ENCODE data around the gene RARB. TPM values are rescaled to one million over a fixed set of nuclear protein-coding genes. Genes with fewer than 3 reads are reported as not detected.

RARB gene
- total RNA-seq, 1 experiment from 2014 or later, result not detected

GRCh38 chr3:25424614-25425013 is 3.4 kb upstream of the RARB start:
- BruUV-seq (replicated peaks), result no TSS peak
- H3F3A ChIP-seq (ENCODE audit: low read length, unreplicated experiment), result no peaks in the 10 kb centered on the region
- intact Hi-C loops (cut with micrococcal nuclease), result no loop called here
- ChIA-PET POLR2A (ENCODE audit: unreplicated experiment) (no interaction called here), CTCF (no interaction called here)
- H2AFZ ChIP-seq (ENCODE audit: low read length), result no peak overlapping the region
- peaks cover 57% of the 10 kb centered on the region for H3K27me3 ChIP-seq (ENCODE audit: low read length)
- ATAC-seq (no peak), DNase-seq (peak; percentile 40)
- H3K4me2 ChIP-seq (ENCODE audit: low read length), result peak overlapping the region; percentile 32; the same call in 1 of the 2 replicates
- H3K9ac ChIP-seq (ENCODE audit: low read length), result no peak overlapping the region
- H3K36me3 ChIP-seq (ENCODE audit: low read depth, low read length), result no peaks in the 10 kb centered on the region
- H3K9me3 ChIP-seq (ENCODE audit: low read length), result no peaks in the 10 kb centered on the region
- no peak overlapping the region for H3K27ac ChIP-seq (ENCODE audit: low read length)
- no peak overlapping the region for H3K4me3 ChIP-seq (ENCODE audit: low read length)
- H3K4me1 ChIP-seq (ENCODE audit: insufficient read depth, low read length), result 0 out of 2 replicates have a peak, but pooled peaks cover 7% of the 10 kb centered on the region
- H3K79me2 ChIP-seq (ENCODE audit: low read length), result no peaks in the 10 kb centered on the region
- no peaks in the 10 kb centered on the region for H3K9me2 ChIP-seq (replicated peaks; ENCODE audit: low read length)
- TF ChIP-seq CTCF (conservative IDR thresholded peaks at IDR 0.05; ENCODE audit: low read depth, low read length) (no peak), EZH2 (IDR thresholded peaks at IDR 0.05; ENCODE audit: low read length, unreplicated experiment) (no peak), EZH2phosphoT487 (IDR thresholded peaks at IDR 0.05; ENCODE audit: borderline replicate concordance, low read length) (no peak)
- no peaks in the 10 kb centered on the region for H4K20me1 ChIP-seq (ENCODE audit: low read length)

GRCh38 chr3:25426408-25426807 is 1.7 kb upstream of the RARB start:
- Histone ChIP-seq H3K4me1 (ENCODE audit: insufficient read depth, low read length) (0 out of 2 replicates have a peak, but pooled peaks cover 7% of the 10 kb centered on the region), H3K9me2 (replicated peaks; ENCODE audit: low read length) (no peaks in the 10 kb centered on the region), H3K79me2 (ENCODE audit: low read length) (no peaks in the 10 kb centered on the region), H3K36me3 (ENCODE audit: low read depth, low read length) (no peaks in the 10 kb centered on the region), H2AFZ (ENCODE audit: low read length) (no peak overlapping the region), H3K4me2 (ENCODE audit: low read length) (no peak overlapping the region), H3K27ac (ENCODE audit: low read length) (no peak overlapping the region), H3K4me3 (ENCODE audit: low read length) (no peak overlapping the region), H4K20me1 (ENCODE audit: low read length) (no peaks in the 10 kb centered on the region), H3K9ac (ENCODE audit: low read length) (no peak overlapping the region), H3K27me3 (ENCODE audit: low read length) (peaks cover 74% of the 10 kb centered on the region), H3F3A (ENCODE audit: low read length, unreplicated experiment) (no peaks in the 10 kb centered on the region), H3K9me3 (ENCODE audit: low read length) (no peaks in the 10 kb centered on the region)
- no TSS peak for BruUV-seq (replicated peaks)
- intact Hi-C loops (cut with micrococcal nuclease), result no loop called here
- TF ChIP-seq EZH2 (IDR thresholded peaks at IDR 0.05; ENCODE audit: low read length, unreplicated experiment), result no peak
- TF ChIP-seq CTCF (conservative IDR thresholded peaks at IDR 0.05; ENCODE audit: low read depth, low read length), result no peak
- TF ChIP-seq EZH2phosphoT487 (IDR thresholded peaks at IDR 0.05; ENCODE audit: borderline replicate concordance, low read length), result no peak
- DNase-seq, result no peak
- ChIA-PET CTCF (no interaction called here), POLR2A (ENCODE audit: unreplicated experiment) (no interaction called here)
- ATAC-seq, result no peak

GRCh38 chr3:25427155-25427554 is 908 bp upstream of the RARB start:
- H2AFZ ChIP-seq (ENCODE audit: low read length), result no peak overlapping the region

More at GRCh38 chr3:25427155-25427554, 908 bp upstream of the RARB start:
- no peak overlapping the region for H3K4me3 ChIP-seq (ENCODE audit: low read length)
- no peak for DNase-seq
- no peak for TF ChIP-seq EZH2 (IDR thresholded peaks at IDR 0.05; ENCODE audit: low read length, unreplicated experiment)
- TF ChIP-seq CTCF (conservative IDR thresholded peaks at IDR 0.05; ENCODE audit: low read depth, low read length), result no peak
- no peak for TF ChIP-seq EZH2phosphoT487 (IDR thresholded peaks at IDR 0.05; ENCODE audit: borderline replicate concordance, low read length)
- no TSS peak for BruUV-seq (replicated peaks)
- no peak overlapping the region for H3K4me2 ChIP-seq (ENCODE audit: low read length)
- ATAC-seq, result no peak
- POLR2A ChIA-PET (ENCODE audit: unreplicated experiment), result no interaction called here
- no peak overlapping the region for H3K9ac ChIP-seq (ENCODE audit: low read length)
- no peak overlapping the region for H3K27ac ChIP-seq (ENCODE audit: low read length)
- no peaks in the 10 kb centered on the region for H3F3A ChIP-seq (ENCODE audit: low read length, unreplicated experiment)
- intact Hi-C loops (cut with micrococcal nuclease), result no loop called here
- H4K20me1 ChIP-seq (ENCODE audit: low read length), result no peaks in the 10 kb centered on the region
- H3K9me3 ChIP-seq (ENCODE audit: low read length), result no peaks in the 10 kb centered on the region
- peaks cover 82% of the 10 kb centered on the region for H3K27me3 ChIP-seq (ENCODE audit: low read length)
- H3K79me2 ChIP-seq (ENCODE audit: low read length), result no peaks in the 10 kb centered on the region
- no peaks in the 10 kb centered on the region for H3K9me2 ChIP-seq (replicated peaks; ENCODE audit: low read length)
- CTCF ChIA-PET, result no interaction called here
- H3K36me3 ChIP-seq (ENCODE audit: low read depth, low read length), result no peaks in the 10 kb centered on the region
- H3K4me1 ChIP-seq (ENCODE audit: insufficient read depth, low read length), result 0 out of 2 replicates have a peak, but pooled peaks cover 7% of the 10 kb centered on the region

All from PC-3 (cell line).